Adipocyte (in vitro differentiated cells): Measurements from ENCODE around the gene TMPRSS11A.

Source experiments
- DNase-seq: peaks from one replicate; pipeline ENCODE4 v3.0.0-alpha.2; 2015; ENCODE audit warnings: low read depth
- H3K27me3 ChIP-seq: replicated peaks from 2 replicates; pipeline ENCODE4 v1.7.0; 2013; ENCODE audit warnings: mild to moderate bottlenecking, low read length, moderate library complexity; ENCODE audit not compliant: control insufficient read depth, insufficient read depth
- H3K36me3 ChIP-seq: 2 replicates; pipeline ENCODE4 v1.7.0; 2013; ENCODE audit warnings: low read length, mild to moderate bottlenecking, moderate library complexity; ENCODE audit not compliant: control insufficient read depth, insufficient read depth, severe bottlenecking
- H3K4me1 ChIP-seq: 2 replicates; pipeline ENCODE4 v1.7.0; 2013; ENCODE audit warnings: mild to moderate bottlenecking, low read length, moderate library complexity; ENCODE audit not compliant: control insufficient read depth, insufficient read depth
- H3K4me3 ChIP-seq: 2 replicates; pipeline ENCODE4 v1.7.0; 2013; ENCODE audit warnings: mild to moderate bottlenecking, low read length, moderate library complexity
- H3K9ac ChIP-seq: 2 replicates; pipeline ENCODE4 v1.7.0; 2013; ENCODE audit warnings: mild to moderate bottlenecking, low read length, moderate library complexity
- H3K9me3 ChIP-seq: 2 replicates; pipeline ENCODE4 v1.7.0; 2013; ENCODE audit warnings: mild to moderate bottlenecking, low read length, moderate library complexity; ENCODE audit not compliant: control insufficient read depth

TMPRSS11A gene

GRCh38 chr4:67912080-67912479 is 51.2 kb downstream of the TMPRSS11A start:
- Histone ChIP-seq H3K4me3 (no peak overlapping the region), H3K9ac (no peak overlapping the region), H3K4me1 (peaks cover 12% of the 10 kb centered on the region), H3K36me3 (no peaks in the 10 kb centered on the region), H3K9me3 (no peaks in the 10 kb centered on the region), H3K27me3 (no peaks in the 10 kb centered on the region)
- no peak for DNase-seq

- Histone ChIP-seq H3K27me3 (no peaks in the 10 kb centered on the region), H3K4me1 (peaks cover 12% of the 10 kb centered on the region), H3K36me3 (no peaks in the 10 kb centered on the region), H3K9ac (no peak overlapping the region), H3K4me3 (no peak overlapping the region), H3K9me3 (no peaks in the 10 kb centered on the region)
- DNase-seq, result no peak
These were observed 51.7 kb downstream of the TMPRSS11A start for GRCh38 chr4:67911638-67912037.

GRCh38 chr4:67911141-67911540 is 52.2 kb downstream of the TMPRSS11A start:
- Histone ChIP-seq H3K9me3 (no peaks in the 10 kb centered on the region), H3K4me1 (peaks cover 12% of the 10 kb centered on the region), H3K27me3 (no peaks in the 10 kb centered on the region), H3K36me3 (no peaks in the 10 kb centered on the region), H3K4me3 (no peak overlapping the region), H3K9ac (no peak overlapping the region)
- DNase-seq, result no peak

- Histone ChIP-seq H3K4me1 (peaks cover 12% of the 10 kb centered on the region), H3K36me3 (no peaks in the 10 kb centered on the region), H3K9ac (peak overlapping the region; percentile 13), H3K4me3 (no peak overlapping the region), H3K9me3 (peaks cover 5% of the 10 kb centered on the region), H3K27me3 (no peaks in the 10 kb centered on the region)
- DNase-seq, result no peak
These were observed 52.7 kb downstream of the TMPRSS11A start for GRCh38 chr4:67910585-67910905.

GRCh38 chr4:67909905-67910584 is 53.2 kb downstream of the TMPRSS11A start:
- H3K4me3 ChIP-seq, result no peak overlapping the region
- no peaks in the 10 kb centered on the region for H3K36me3 ChIP-seq
- no peaks in the 10 kb centered on the region for H3K27me3 ChIP-seq
- DNase-seq, result peak; percentile 83
- peaks cover 8% of the 10 kb centered on the region for H3K9me3 ChIP-seq
- peaks cover 12% of the 10 kb centered on the region for H3K4me1 ChIP-seq
- peak overlapping the region; percentile 35 for H3K9ac ChIP-seq

- no peaks in the 10 kb centered on the region for H3K27me3 ChIP-seq
- no peaks in the 10 kb centered on the region for H3K36me3 ChIP-seq
- no peak overlapping the region for H3K4me3 ChIP-seq
- H3K9me3 ChIP-seq, result peaks cover 8% of the 10 kb centered on the region
- DNase-seq, result no peak
- H3K9ac ChIP-seq, result no peak overlapping the region
- H3K4me1 ChIP-seq, result peaks cover 12% of the 10 kb centered on the region
These were observed 55.6 kb downstream of the TMPRSS11A start for GRCh38 chr4:67907650-67908049.

- no peak overlapping the region for H3K9ac ChIP-seq
- H3K4me1 ChIP-seq, result no peaks in the 10 kb centered on the region
- H3K27me3 ChIP-seq, result no peaks in the 10 kb centered on the region
- no peak for DNase-seq
- no peaks in the 10 kb centered on the region for H3K9me3 ChIP-seq
- no peaks in the 10 kb centered on the region for H3K36me3 ChIP-seq
- H3K4me3 ChIP-seq, result no peak overlapping the region
These were observed 64.2 kb downstream of the TMPRSS11A start for GRCh38 chr4:67899096-67899495.

GRCh38 chr4:67897686-67898085 is 65.6 kb downstream of the TMPRSS11A start:
- Histone ChIP-seq H3K9ac (no peak overlapping the region), H3K27me3 (no peaks in the 10 kb centered on the region), H3K4me1 (no peaks in the 10 kb centered on the region), H3K4me3 (no peak overlapping the region), H3K9me3 (no peaks in the 10 kb centered on the region), H3K36me3 (no peaks in the 10 kb centered on the region)
- no peak for DNase-seq

GRCh38 chr4:67896421-67897065 is 66.8 kb downstream of the TMPRSS11A start:
- Histone ChIP-seq H3K9ac (no peak overlapping the region), H3K9me3 (no peaks in the 10 kb centered on the region), H3K27me3 (no peaks in the 10 kb centered on the region), H3K4me1 (peaks cover 10% of the 10 kb centered on the region), H3K4me3 (no peak overlapping the region), H3K36me3 (no peaks in the 10 kb centered on the region)
- DNase-seq, result no peak

- Histone ChIP-seq H3K4me1 (peaks cover 13% of the 10 kb centered on the region), H3K4me3 (no peak overlapping the region), H3K9me3 (no peaks in the 10 kb centered on the region), H3K27me3 (no peaks in the 10 kb centered on the region), H3K9ac (no peak overlapping the region), H3K36me3 (no peaks in the 10 kb centered on the region)
- no peak for DNase-seq
These were observed 68.6 kb downstream of the TMPRSS11A start for GRCh38 chr4:67894659-67895058.

GRCh38 chr4:67892905-67893304 is 70.4 kb downstream of the TMPRSS11A start:
- no peak for DNase-seq
- Histone ChIP-seq H3K4me3 (no peak overlapping the region), H3K9me3 (no peaks in the 10 kb centered on the region), H3K27me3 (no peaks in the 10 kb centered on the region), H3K36me3 (no peaks in the 10 kb centered on the region), H3K9ac (no peak overlapping the region), H3K4me1 (peaks cover 13% of the 10 kb centered on the region)

GRCh38 chr4:67892253-67892652 is 71.0 kb downstream of the TMPRSS11A start:
- H3K9me3 ChIP-seq, result no peaks in the 10 kb centered on the region
- no peaks in the 10 kb centered on the region for H3K36me3 ChIP-seq
- no peaks in the 10 kb centered on the region for H3K27me3 ChIP-seq
- H3K4me3 ChIP-seq, result no peak overlapping the region
- peaks cover 13% of the 10 kb centered on the region for H3K4me1 ChIP-seq
- H3K9ac ChIP-seq, result no peak overlapping the region
- DNase-seq, result no peak
